SU-DHL-6 (cell line): ENCODE measurements around the gene TMEM174.

ENCODE experiments used
- EZH2phosphoT487 ChIP-seq: fragments of 200-600 bp; sonication (generic), shearing (Covaris generic); conservative IDR thresholded peaks from 2 replicates; pipeline ENCODE4 v1.6.1; 2018; ENCODE audit warnings: mild to moderate bottlenecking, antibody characterized with exemption, low read length, moderate library complexity, mixed read lengths
- TF ChIP-seq, protein P1 (sequence below): fragments of 200-600 bp; sonication (generic); IDR thresholded peaks from one replicate; pipeline ENCODE4 v1.5.1; 2017; ENCODE audit warnings: antibody characterized with exemption, mild to moderate bottlenecking, low read length, moderate library complexity; ENCODE audit not compliant: insufficient read depth, poor library complexity, severe bottlenecking

DNA sequence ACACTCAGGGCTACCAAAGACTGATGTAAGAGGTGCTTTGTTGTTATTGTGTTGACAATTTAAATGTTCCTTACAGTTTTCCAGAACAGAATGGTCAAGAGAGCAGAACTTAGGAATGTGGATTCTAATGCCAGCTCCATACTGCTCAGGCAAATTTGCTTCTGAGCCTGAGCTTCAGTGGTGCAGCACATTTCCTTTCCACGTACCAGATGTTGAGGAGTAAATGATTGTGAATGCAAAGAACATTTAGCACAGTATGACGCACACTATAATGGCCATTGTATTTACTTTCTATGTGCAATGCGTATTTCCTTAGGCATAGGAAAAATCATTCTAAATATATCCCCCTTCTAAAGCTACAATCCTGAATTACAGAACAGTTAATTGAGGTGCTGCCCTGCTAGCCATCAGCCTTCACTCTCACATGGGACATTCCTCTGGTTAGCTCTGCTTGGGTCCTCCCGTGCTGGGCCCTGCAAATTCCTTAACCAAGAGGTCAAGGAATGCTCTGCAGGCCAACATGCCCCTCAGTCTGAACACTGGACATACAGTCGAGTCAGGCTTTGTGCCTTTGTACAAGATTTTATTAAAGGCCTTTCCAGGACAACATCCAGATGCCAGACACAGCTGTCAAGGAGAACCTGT lies 21.1 kb upstream of the TMEM174 start:
- TF ChIP-seq, protein P1, sequence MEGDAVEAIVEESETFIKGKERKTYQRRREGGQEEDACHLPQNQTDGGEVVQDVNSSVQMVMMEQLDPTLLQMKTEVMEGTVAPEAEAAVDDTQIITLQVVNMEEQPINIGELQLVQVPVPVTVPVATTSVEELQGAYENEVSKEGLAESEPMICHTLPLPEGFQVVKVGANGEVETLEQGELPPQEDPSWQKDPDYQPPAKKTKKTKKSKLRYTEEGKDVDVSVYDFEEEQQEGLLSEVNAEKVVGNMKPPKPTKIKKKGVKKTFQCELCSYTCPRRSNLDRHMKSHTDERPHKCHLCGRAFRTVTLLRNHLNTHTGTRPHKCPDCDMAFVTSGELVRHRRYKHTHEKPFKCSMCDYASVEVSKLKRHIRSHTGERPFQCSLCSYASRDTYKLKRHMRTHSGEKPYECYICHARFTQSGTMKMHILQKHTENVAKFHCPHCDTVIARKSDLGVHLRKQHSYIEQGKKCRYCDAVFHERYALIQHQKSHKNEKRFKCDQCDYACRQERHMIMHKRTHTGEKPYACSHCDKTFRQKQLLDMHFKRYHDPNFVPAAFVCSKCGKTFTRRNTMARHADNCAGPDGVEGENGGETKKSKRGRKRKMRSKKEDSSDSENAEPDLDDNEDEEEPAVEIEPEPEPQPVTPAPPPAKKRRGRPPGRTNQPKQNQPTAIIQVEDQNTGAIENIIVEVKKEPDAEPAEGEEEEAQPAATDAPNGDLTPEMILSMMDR = no peak
- no peak for TF ChIP-seq EZH2phosphoT487
